ENCODE data around the gene WDR33. TPM values are rescaled to one million over a fixed set of nuclear protein-coding genes. Genes with fewer than 3 reads are reported as not detected.

The WDR33 gene
- total and polyA plus RNA-seq, 10 of the 15 experiments (the other 5 are each of a cell fraction or from before 2014, with no cell fraction given): 29.2 to 73.8 (median 45.6) TPM

GRCh38 chr2:127860130-127860529, 49.2 kb upstream of the WDR33 start:
- TF ChIP-seq NFYB (IDR thresholded peaks at IDR 0.05; ENCODE audit: insufficient read depth, low read depth, low read length) (0 out of 2 replicates have a peak, but pooled peaks have one; percentile 7), ZBTB4 (CRISPR knock-in tag; IDR thresholded peaks at IDR 0.05) (no peak)
- ATAC-seq (no peak), FAIRE-seq (no peak), DNase-seq (ENCODE audit: low read depth, low spot score) (no peak)
- H3K9me3 ChIP-seq (replicated peaks; ENCODE audit: control insufficient read depth, insufficient read depth, low read length): no peaks in the 10 kb centered on the region
- RAD21 ChIA-PET (ENCODE audit: unreplicated experiment): no interaction called here
- in situ Hi-C loops (cut with MboI) (no loop called here), intact Hi-C loops (cut with micrococcal nuclease; ENCODE audit: unreplicated experiment) (no loop called here)
- SMC1A ChIA-PET (ENCODE audit: uncharacterized antibody, unreplicated experiment): interaction anchor here (0.9 to 1.7 kb wide), 3 partner anchors 14 to 269 kb away, joined by 3 read pairs; no protein-coding TSS in a partner anchor
- H3K9ac ChIP-seq (ENCODE audit: control insufficient read depth, insufficient read depth, low read length): no peak overlapping the region
- no peak overlapping the region for H3K4me2 ChIP-seq (ENCODE audit: control insufficient read depth, insufficient read depth)
- peaks cover 9 to 13% of the 10 kb centered on the region in 2 experiments for H3K36me3 ChIP-seq (ENCODE audit: control insufficient read depth in 2 of 2, insufficient read depth in 2 of 2, low read length in 1 of 2)
- H3K4me3 ChIP-seq: no peak overlapping the region
- CTCF ChIA-PET: interaction anchor here (1.5 kb wide), 1 partner anchor 22 kb away, joined by 3 read pairs; no protein-coding TSS in a partner anchor
- WGBS (ENCODE audit: insufficient coverage, insufficient replicate concordance, low lambda C conversion rate, missing lambda C conversion rate): 59% methylated on average over 5 of the region's 5 CpGs
- 0 out of 2 replicates have a peak, but pooled peaks cover 2% of the 10 kb centered on the region for H3K4me1 ChIP-seq (ENCODE audit: control insufficient read depth, insufficient read depth, low read length)
- H3K79me2 ChIP-seq (ENCODE audit: control insufficient read depth, insufficient read depth, low read length): peaks cover 28% of the 10 kb centered on the region
- POLR2A ChIA-PET: no interaction called here
- no peaks in the 10 kb centered on the region for H4K20me1 ChIP-seq (ENCODE audit: control insufficient read depth, insufficient read depth)
- no TSS peak for BruUV-seq (replicated peaks)
- H3K27me3 ChIP-seq (replicated peaks in 1 of 2; ENCODE audit: control insufficient read depth in 2 of 2, insufficient read depth in 2 of 2, low read length in 1 of 2): no peaks in the 10 kb centered on the region
- H2AFZ ChIP-seq (ENCODE audit: control insufficient read depth, low read depth, low read length): no peak overlapping the region
- H3K27ac ChIP-seq (ENCODE audit: control insufficient read depth, insufficient read depth): no peak overlapping the region

DNA sequence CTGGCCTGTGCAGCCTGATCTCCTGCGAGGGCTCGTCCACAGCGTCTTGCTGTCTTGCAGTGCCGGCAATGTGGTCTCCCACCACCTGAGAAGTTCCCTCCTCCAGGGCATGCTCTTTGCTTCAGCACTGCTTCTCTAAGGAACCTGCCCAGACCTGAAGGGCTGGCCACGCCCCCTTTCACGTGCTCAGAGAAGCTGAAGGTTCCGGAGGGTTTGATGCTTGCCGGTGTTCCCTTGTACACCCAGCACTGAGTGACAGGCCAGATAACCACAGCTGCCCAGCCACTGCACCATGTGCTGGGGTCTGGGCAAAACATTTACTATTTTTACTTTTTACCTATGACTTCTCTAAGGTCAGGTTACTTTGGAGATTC, 48.7 kb upstream of the WDR33 start:
- H3K4me2 ChIP-seq (ENCODE audit: control insufficient read depth, insufficient read depth): no peak overlapping the region
- in situ Hi-C loops (cut with MboI): no loop called here
- H3K9ac ChIP-seq (ENCODE audit: control insufficient read depth, insufficient read depth, low read length): no peak overlapping the region
- H3K4me1 ChIP-seq (ENCODE audit: control insufficient read depth, insufficient read depth, low read length): 0 out of 2 replicates have a peak, but pooled peaks cover 2% of the 10 kb centered on the region
- no peak overlapping the region for H3K4me3 ChIP-seq
- H4K20me1 ChIP-seq (ENCODE audit: control insufficient read depth, insufficient read depth): no peaks in the 10 kb centered on the region
- ChIA-PET POLR2A (interaction anchor here (0.6 to 2.7 kb wide), 4 partner anchors 24 to 558 kb away, joined by 3 to 7 read pairs (median 4); no protein-coding TSS in a partner anchor), CTCF (interaction anchor here (1.5 kb wide), 1 partner anchor 22 kb away, joined by 3 read pairs; no protein-coding TSS in a partner anchor), SMC1A (ENCODE audit: uncharacterized antibody, unreplicated experiment) (interaction anchor here (0.6 to 1.7 kb wide), 3 partner anchors 8 to 269 kb away, joined by 3 to 4 read pairs (median 3); no protein-coding TSS in a partner anchor), RAD21 (ENCODE audit: unreplicated experiment) (no interaction called here)
- FAIRE-seq (no peak), DNase-seq (ENCODE audit: low read depth, low spot score) (no peak), ATAC-seq (peak; percentile 10)
- no peak overlapping the region; the same call in 1 of the 2 replicates for H2AFZ ChIP-seq (ENCODE audit: control insufficient read depth, low read depth, low read length)
- WGBS (ENCODE audit: insufficient coverage, insufficient replicate concordance, low lambda C conversion rate, missing lambda C conversion rate): 45% methylated on average over 8 of the region's 8 CpGs
- intact Hi-C loops (cut with micrococcal nuclease; ENCODE audit: unreplicated experiment): loop anchor here (5.0 kb wide), 2 partner anchors 47 to 157 kb away; partner anchors contain the start of genes SFT2D3 and WDR33
- H3K79me2 ChIP-seq (ENCODE audit: control insufficient read depth, insufficient read depth, low read length): peaks cover 31% of the 10 kb centered on the region
- H3K36me3 ChIP-seq (ENCODE audit: control insufficient read depth in 2 of 2, insufficient read depth in 2 of 2, low read length in 1 of 2): peaks cover 6 to 10% of the 10 kb centered on the region in 2 experiments
- H3K27me3 ChIP-seq (replicated peaks in 1 of 2; ENCODE audit: control insufficient read depth in 2 of 2, insufficient read depth in 2 of 2, low read length in 1 of 2): no peaks in the 10 kb centered on the region
- H3K9me3 ChIP-seq (replicated peaks; ENCODE audit: control insufficient read depth, insufficient read depth, low read length): no peaks in the 10 kb centered on the region
- H3K27ac ChIP-seq (ENCODE audit: control insufficient read depth, insufficient read depth): no peak overlapping the region
- BruUV-seq (replicated peaks): no TSS peak
- TF ChIP-seq PBX3 (IDR thresholded peaks at IDR 0.05; ENCODE audit: insufficient replicate concordance, low read depth, low read length) (peak; percentile 44), CEBPZ (IDR thresholded peaks at IDR 0.05; ENCODE audit: low read depth, low read length) (no peak), DPF2 (IDR thresholded peaks at IDR 0.05) (no peak), BHLHE40 (IDR thresholded peaks at IDR 0.05; ENCODE audit: borderline replicate concordance in 1 of 2, low read depth in 2 of 2, low read length in 1 of 2) (peak; percentile 76 to 78)
